Sigmoid colon (tissue), 4 donors: Measurements from ENCODE around the gene IL15RA.

ENCODE experiments used
- EP300 ChIP-seq, 4 donors: sonication (generic); formaldehyde crosslinking; IDR thresholded peaks; one replicate each; pipeline ENCODE4 v1.6.1; 2017; ENCODE audit warnings: antibody characterized with exemption in 4 of 4
- POLR2A ChIP-seq, 2 donors: fragments of 450-650 bp; IDR thresholded peaks; one replicate each; pipeline ENCODE4 v1.6.1; 2016; ENCODE audit warnings: antibody characterized with exemption in 2 of 2, mild to moderate bottlenecking in 2 of 2, moderate library complexity in 2 of 2
- POLR2AphosphoS5 ChIP-seq, 4 donors: sonication (generic); formaldehyde crosslinking; IDR thresholded peaks; one replicate each; pipeline ENCODE4 v1.6.1; 2017; ENCODE audit warnings: antibody characterized with exemption in 4 of 4
- TF ChIP-seq, protein P1 (sequence below), 4 experiments: fragments of 450-650 bp in 3 of 4; fragments of 200-600 bp in 1 of 4; IDR thresholded peaks; one replicate each; pipeline ENCODE4 v1.5.1; 2016 to 2019; ENCODE audit warnings: antibody characterized with exemption in 4 of 4, mild to moderate bottlenecking in 3 of 4, moderate library complexity in 2 of 4

- TF ChIP-seq, protein P1, sequence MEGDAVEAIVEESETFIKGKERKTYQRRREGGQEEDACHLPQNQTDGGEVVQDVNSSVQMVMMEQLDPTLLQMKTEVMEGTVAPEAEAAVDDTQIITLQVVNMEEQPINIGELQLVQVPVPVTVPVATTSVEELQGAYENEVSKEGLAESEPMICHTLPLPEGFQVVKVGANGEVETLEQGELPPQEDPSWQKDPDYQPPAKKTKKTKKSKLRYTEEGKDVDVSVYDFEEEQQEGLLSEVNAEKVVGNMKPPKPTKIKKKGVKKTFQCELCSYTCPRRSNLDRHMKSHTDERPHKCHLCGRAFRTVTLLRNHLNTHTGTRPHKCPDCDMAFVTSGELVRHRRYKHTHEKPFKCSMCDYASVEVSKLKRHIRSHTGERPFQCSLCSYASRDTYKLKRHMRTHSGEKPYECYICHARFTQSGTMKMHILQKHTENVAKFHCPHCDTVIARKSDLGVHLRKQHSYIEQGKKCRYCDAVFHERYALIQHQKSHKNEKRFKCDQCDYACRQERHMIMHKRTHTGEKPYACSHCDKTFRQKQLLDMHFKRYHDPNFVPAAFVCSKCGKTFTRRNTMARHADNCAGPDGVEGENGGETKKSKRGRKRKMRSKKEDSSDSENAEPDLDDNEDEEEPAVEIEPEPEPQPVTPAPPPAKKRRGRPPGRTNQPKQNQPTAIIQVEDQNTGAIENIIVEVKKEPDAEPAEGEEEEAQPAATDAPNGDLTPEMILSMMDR (IDR thresholded peaks at IDR 0.05): no peak
- TF ChIP-seq POLR2A (IDR thresholded peaks at IDR 0.05) (no peak), POLR2AphosphoS5 (IDR thresholded peaks at IDR 0.05) (no peak), EP300 (IDR thresholded peaks at IDR 0.05) (no peak)
Measured at GRCh38 chr10:5959142-5959541, 18.2 kb downstream of the IL15RA start.
